Measurements from ENCODE around the gene TBC1D7. TPM values are rescaled to one million over a fixed set of nuclear protein-coding genes. Genes with fewer than 3 reads are reported as not detected.

The TBC1D7 gene
- total RNA-seq, 1 experiment from 2014 or later: 29.2 TPM

DNA sequence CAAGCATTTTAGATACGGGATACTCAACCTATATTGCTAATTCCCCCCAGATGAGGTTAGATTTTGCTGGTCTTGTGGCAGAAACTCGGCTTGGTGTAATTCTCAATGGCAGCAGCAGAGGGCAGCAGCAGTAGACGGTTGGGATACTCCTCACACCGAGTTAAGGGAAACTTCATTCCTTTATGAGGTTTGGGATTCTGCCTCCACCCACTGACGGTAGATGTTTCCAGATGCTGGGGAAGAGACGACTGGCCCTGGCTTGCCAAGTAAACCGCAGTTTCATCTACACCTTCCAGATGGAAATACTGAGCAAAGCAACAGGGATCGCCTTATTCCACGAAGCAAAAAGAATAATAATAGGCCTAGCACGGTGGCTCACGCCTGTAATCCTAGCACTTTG, 8.2 kb upstream of the TBC1D7 start:
- BruUV-seq (replicated peaks): no TSS peak
- Histone ChIP-seq H3K36me3 (ENCODE audit: low read depth) (no peaks in the 10 kb centered on the region), H3F3A (ENCODE audit: insufficient read depth, low read depth) (no peaks in the 10 kb centered on the region), H2AFZ (no peak overlapping the region), H4K20me1 (ENCODE audit: insufficient read depth) (no peaks in the 10 kb centered on the region), H3K4me1 (replicated peaks; ENCODE audit: insufficient read depth) (no peaks in the 10 kb centered on the region; the same call in 1 of the 2 replicates), H3K4me2 (no peak overlapping the region), H3K27ac (no peak overlapping the region), H3K79me2 (ENCODE audit: low read depth) (no peaks in the 10 kb centered on the region), H3K4me3 (no peak overlapping the region), H3K9me3 (ENCODE audit: insufficient read depth, low read depth) (no peaks in the 10 kb centered on the region), H3K9me2 (ENCODE audit: insufficient read depth) (no peaks in the 10 kb centered on the region), H3K27me3 (ENCODE audit: insufficient read depth, low read depth) (no peaks in the 10 kb centered on the region)
- peak; percentile 98 for TF ChIP-seq CTCF (conservative IDR thresholded peaks at IDR 0.05)
- no peak for TF ChIP-seq EZH2 (IDR thresholded peaks at IDR 0.05; ENCODE audit: low read depth)
- POLR2A ChIA-PET (ENCODE audit: unreplicated experiment): no interaction called here
- CTCF ChIA-PET: interaction anchor here (0.7 kb wide), 1 partner anchor 19 kb away, joined by 3 read pairs; no protein-coding TSS in a partner anchor
- intact Hi-C loops (cut with micrococcal nuclease; ENCODE audit: unreplicated experiment): loop anchor here (1.0 to 10.0 kb wide), 6 partner anchors 141 to 731 kb away; partner anchors contain the start of gene NOL7
- DNase-seq: peak; percentile 52 to 80

DNA sequence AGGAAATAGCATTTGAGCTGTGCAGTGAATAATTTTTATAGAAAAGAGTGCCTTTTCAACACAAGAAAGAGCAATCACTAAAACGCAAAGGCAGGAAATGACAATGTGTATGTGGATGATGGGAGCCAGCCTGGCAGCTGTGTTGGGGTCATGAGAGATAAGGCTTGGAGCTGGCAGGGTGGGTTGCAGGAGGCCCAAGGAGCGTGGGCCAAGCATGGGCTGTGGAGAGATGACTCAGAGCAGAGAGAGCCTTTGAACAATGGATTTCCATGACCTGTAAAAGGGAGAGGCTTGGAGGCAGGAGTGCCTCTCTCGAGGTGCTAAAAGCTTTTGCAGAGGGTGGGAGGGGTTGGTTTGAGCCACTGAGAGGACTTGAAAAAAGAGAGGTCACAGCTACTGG, 6.6 kb upstream of the TBC1D7 start:
- no peak overlapping the region for H3K27ac ChIP-seq
- ChIA-PET CTCF (interaction anchor here (0.6 to 0.7 kb wide), 3 partner anchors 20 to 240 kb away, joined by 3 to 5 read pairs (median 3); no protein-coding TSS in a partner anchor), POLR2A (ENCODE audit: unreplicated experiment) (no interaction called here)
- H3K4me1 ChIP-seq (replicated peaks; ENCODE audit: insufficient read depth): no peaks in the 10 kb centered on the region; the same call in 1 of the 2 replicates
- no TSS peak for BruUV-seq (replicated peaks)
- H3K9me3 ChIP-seq (ENCODE audit: insufficient read depth, low read depth): no peaks in the 10 kb centered on the region
- H3K27me3 ChIP-seq (ENCODE audit: insufficient read depth, low read depth): no peaks in the 10 kb centered on the region
- H3F3A ChIP-seq (ENCODE audit: insufficient read depth, low read depth): no peaks in the 10 kb centered on the region
- no peak overlapping the region for H2AFZ ChIP-seq
- no peaks in the 10 kb centered on the region for H3K9me2 ChIP-seq (ENCODE audit: insufficient read depth)
- no peak overlapping the region for H3K4me3 ChIP-seq
- TF ChIP-seq EZH2 (IDR thresholded peaks at IDR 0.05; ENCODE audit: low read depth) (no peak), CTCF (conservative IDR thresholded peaks at IDR 0.05) (no peak)
- no peak overlapping the region for H3K4me2 ChIP-seq
- intact Hi-C loops (cut with micrococcal nuclease; ENCODE audit: unreplicated experiment): loop anchor here (5.0 to 10.0 kb wide), 3 partner anchors 142 to 732 kb away; no protein-coding TSS in a partner anchor
- H3K79me2 ChIP-seq (ENCODE audit: low read depth): no peaks in the 10 kb centered on the region
- H4K20me1 ChIP-seq (ENCODE audit: insufficient read depth): no peaks in the 10 kb centered on the region
- no peak for DNase-seq
- H3K36me3 ChIP-seq (ENCODE audit: low read depth): no peaks in the 10 kb centered on the region

GRCh38 chr6:13332349-13332706, 4.0 kb upstream of the TBC1D7 start:
- Histone ChIP-seq H3K27ac (no peak overlapping the region), H3K27me3 (ENCODE audit: insufficient read depth, low read depth) (no peaks in the 10 kb centered on the region), H3K79me2 (ENCODE audit: low read depth) (peaks cover 5% of the 10 kb centered on the region; the same call in 1 of the 2 replicates), H2AFZ (no peak overlapping the region), H3K4me2 (no peak overlapping the region), H4K20me1 (ENCODE audit: insufficient read depth) (no peaks in the 10 kb centered on the region), H3F3A (ENCODE audit: insufficient read depth, low read depth) (peaks cover 8% of the 10 kb centered on the region), H3K4me1 (replicated peaks; ENCODE audit: insufficient read depth) (peaks cover 7% of the 10 kb centered on the region; the same call in 1 of the 2 replicates), H3K9me3 (ENCODE audit: insufficient read depth, low read depth) (no peaks in the 10 kb centered on the region), H3K9me2 (ENCODE audit: insufficient read depth) (no peaks in the 10 kb centered on the region), H3K36me3 (ENCODE audit: low read depth) (no peaks in the 10 kb centered on the region), H3K4me3 (no peak overlapping the region)
- intact Hi-C loops (cut with micrococcal nuclease; ENCODE audit: unreplicated experiment): loop anchor here (2.0 to 10.0 kb wide), 2 partner anchors 422 to 698 kb away; no protein-coding TSS in a partner anchor
- DNase-seq: no peak
- no TSS peak for BruUV-seq (replicated peaks)
- ChIA-PET POLR2A (ENCODE audit: unreplicated experiment) (no interaction called here), CTCF (interaction anchor here (0.6 kb wide), 1 partner anchor 117 kb away, joined by 3 read pairs; no protein-coding TSS in a partner anchor)
- no peak for TF ChIP-seq EZH2 (IDR thresholded peaks at IDR 0.05; ENCODE audit: low read depth)
- TF ChIP-seq CTCF (conservative IDR thresholded peaks at IDR 0.05): no peak

Measured in PC-9 (cell line).